Osteocyte (in vitro differentiated cells): ENCODE results near the gene NGEF. TPM values are rescaled to one million over a fixed set of nuclear protein-coding genes. Genes with fewer than 3 reads are reported as not detected.

Experiments used
- DNase-seq: peaks from one replicate; pipeline ENCODE4 v3.0.0; 2021; ENCODE audit warnings: mixed read lengths; ENCODE audit not compliant: unreplicated experiment; ENCODE audit errors: extremely low spot score
- H3K27ac Mint-ChIP-seq: one replicate; pipeline ENCODE4 v1.8.0; 2021; ENCODE audit warnings: mild to moderate bottlenecking, mixed read lengths; ENCODE audit not compliant: unreplicated experiment
- H3K27me3 Mint-ChIP-seq: one replicate; pipeline ENCODE4 v1.8.0; 2021; ENCODE audit warnings: mixed read lengths; ENCODE audit not compliant: unreplicated experiment
- H3K36me3 Mint-ChIP-seq: one replicate; pipeline ENCODE4 v1.8.0; 2021; ENCODE audit warnings: mixed read lengths; ENCODE audit not compliant: unreplicated experiment
- H3K4me1 Mint-ChIP-seq: one replicate; pipeline ENCODE4 v1.8.0; 2021; ENCODE audit warnings: mixed read lengths; ENCODE audit not compliant: unreplicated experiment
- H3K4me3 Mint-ChIP-seq: one replicate; pipeline ENCODE4 v1.8.0; 2021; ENCODE audit warnings: mild to moderate bottlenecking, moderate library complexity, mixed read lengths; ENCODE audit not compliant: unreplicated experiment
- H3K9me3 Mint-ChIP-seq: one replicate; pipeline ENCODE4 v1.8.0; 2021; ENCODE audit warnings: mixed read lengths; ENCODE audit not compliant: unreplicated experiment
- total RNA-seq: library from RNA; stranded (reverse); gene quantifications from 2 replicates; pipeline ENCODE4 v1.2.1, GENCODE V29; 2021
- TF ChIP-seq, protein P1 (sequence below): fragments of 200-600 bp; sonication (generic); IDR thresholded peaks from 2 replicates; pipeline ENCODE4 v1.5.0; 2021; ENCODE audit warnings: antibody characterized with exemption, mild to moderate bottlenecking, moderate library complexity

The NGEF gene
- total RNA-seq, 1 donor from 2014 or later = 0.27 TPM

- Mint-ChIP-seq H3K36me3 (no peaks in the 10 kb centered on the region), H3K4me1 (no peaks in the 10 kb centered on the region), H3K4me3 (no peak overlapping the region), H3K27me3 (no peaks in the 10 kb centered on the region), H3K9me3 (peaks cover 7% of the 10 kb centered on the region), H3K27ac (no peak overlapping the region)
- TF ChIP-seq, protein P1, sequence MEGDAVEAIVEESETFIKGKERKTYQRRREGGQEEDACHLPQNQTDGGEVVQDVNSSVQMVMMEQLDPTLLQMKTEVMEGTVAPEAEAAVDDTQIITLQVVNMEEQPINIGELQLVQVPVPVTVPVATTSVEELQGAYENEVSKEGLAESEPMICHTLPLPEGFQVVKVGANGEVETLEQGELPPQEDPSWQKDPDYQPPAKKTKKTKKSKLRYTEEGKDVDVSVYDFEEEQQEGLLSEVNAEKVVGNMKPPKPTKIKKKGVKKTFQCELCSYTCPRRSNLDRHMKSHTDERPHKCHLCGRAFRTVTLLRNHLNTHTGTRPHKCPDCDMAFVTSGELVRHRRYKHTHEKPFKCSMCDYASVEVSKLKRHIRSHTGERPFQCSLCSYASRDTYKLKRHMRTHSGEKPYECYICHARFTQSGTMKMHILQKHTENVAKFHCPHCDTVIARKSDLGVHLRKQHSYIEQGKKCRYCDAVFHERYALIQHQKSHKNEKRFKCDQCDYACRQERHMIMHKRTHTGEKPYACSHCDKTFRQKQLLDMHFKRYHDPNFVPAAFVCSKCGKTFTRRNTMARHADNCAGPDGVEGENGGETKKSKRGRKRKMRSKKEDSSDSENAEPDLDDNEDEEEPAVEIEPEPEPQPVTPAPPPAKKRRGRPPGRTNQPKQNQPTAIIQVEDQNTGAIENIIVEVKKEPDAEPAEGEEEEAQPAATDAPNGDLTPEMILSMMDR = no peak
- DNase-seq = peak; percentile 77
Observed at GRCh38 chr2:232997749-232998665, 15.0 kb downstream of the NGEF start.

DNA sequence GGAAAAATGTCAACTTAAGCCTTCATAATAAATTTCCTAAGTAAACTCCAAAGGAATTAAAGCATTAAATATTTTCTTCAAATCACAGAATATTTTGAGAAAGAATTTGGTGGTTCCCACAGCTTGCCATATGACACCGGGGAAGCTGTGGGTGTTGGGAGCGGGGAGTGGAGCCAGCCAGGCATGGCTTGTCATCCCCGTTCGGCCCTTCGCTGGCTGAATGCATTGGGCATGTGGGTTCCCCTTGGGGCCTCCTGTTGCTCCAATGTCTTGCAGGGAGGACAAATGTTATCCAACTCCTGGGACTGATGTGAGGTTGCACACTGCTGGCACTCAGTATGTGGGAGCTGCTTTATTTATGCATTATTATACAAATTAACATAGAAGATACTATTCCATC, 18.6 kb downstream of the NGEF start:
- no peaks in the 10 kb centered on the region for H3K27me3 Mint-ChIP-seq
- H3K36me3 Mint-ChIP-seq = no peaks in the 10 kb centered on the region
- TF ChIP-seq, protein P1 = no peak
- no peak overlapping the region for H3K4me3 Mint-ChIP-seq
- peak; percentile 56 for DNase-seq
- H3K27ac Mint-ChIP-seq = no peak overlapping the region
- H3K4me1 Mint-ChIP-seq = no peaks in the 10 kb centered on the region
- peaks cover 10% of the 10 kb centered on the region for H3K9me3 Mint-ChIP-seq

GRCh38 chr2:232993231-232993821, 19.7 kb downstream of the NGEF start:
- Mint-ChIP-seq H3K9me3 (peaks cover 12% of the 10 kb centered on the region), H3K27me3 (no peaks in the 10 kb centered on the region), H3K27ac (no peak overlapping the region), H3K4me1 (peaks cover 7% of the 10 kb centered on the region), H3K4me3 (no peak overlapping the region), H3K36me3 (no peaks in the 10 kb centered on the region)
- TF ChIP-seq, protein P1 = no peak
- DNase-seq = no peak

- Mint-ChIP-seq H3K9me3 (peaks cover 9% of the 10 kb centered on the region), H3K4me3 (no peak overlapping the region), H3K36me3 (no peaks in the 10 kb centered on the region), H3K27ac (no peak overlapping the region), H3K27me3 (peaks cover 16% of the 10 kb centered on the region), H3K4me1 (peaks cover 18% of the 10 kb centered on the region)
- TF ChIP-seq, protein P1 = no peak
- DNase-seq = no peak
Observed at GRCh38 chr2:232986155-232986554, 26.9 kb downstream of the NGEF start.
